Fibroblast of lung (primary cell): ENCODE data around the gene RBP2. TPM values are rescaled to one million over a fixed set of nuclear protein-coding genes. Genes with fewer than 3 reads are reported as not detected.

Experiments
- DNase-seq, 2 donors: peaks; one replicate each; pipeline versions ENCODE4 v3.0.0 to v3.0.0-alpha.2; 2010; ENCODE audit warnings: low read depth in 2 of 2
- H2AFZ ChIP-seq: 2 replicates; pipeline ENCODE4 v1.5.1; 2012; ENCODE audit warnings: low read length, control low read depth, inconsistent platforms
- H3K27ac ChIP-seq: 2 replicates; pipeline ENCODE4 v1.5.1; 2011; ENCODE audit warnings: low read length, control low read depth; ENCODE audit not compliant: insufficient read depth
- H3K27me3 ChIP-seq: 2 replicates; pipeline ENCODE4 v1.5.1; 2011; ENCODE audit warnings: mild to moderate bottlenecking, low read length; ENCODE audit not compliant: control insufficient read depth, insufficient read depth
- H3K36me3 ChIP-seq: 2 replicates; pipeline ENCODE4 v1.5.1; 2011; ENCODE audit warnings: low read length; ENCODE audit not compliant: control insufficient read depth, insufficient read depth
- H3K4me1 ChIP-seq: 2 replicates; pipeline ENCODE4 v1.5.1; 2011; ENCODE audit warnings: low read length; ENCODE audit not compliant: control insufficient read depth, insufficient read depth; ENCODE audit errors: extremely low read depth
- H3K4me2 ChIP-seq: 2 replicates; pipeline ENCODE4 v1.5.1; 2011; ENCODE audit warnings: low read length, control low read depth; ENCODE audit not compliant: insufficient read depth; ENCODE audit errors: extremely low read depth
- H3K4me3 ChIP-seq, 4 experiments: fragments of 200-600 bp in 1 of 4; sonication (generic) in 1 of 4; replicated peaks in 1 of 4; 2 replicates each; pipeline ENCODE4 v1.5.1; 2011 to 2016; ENCODE audit warnings: low read length in 4 of 4, low read depth in 3 of 4, mild to moderate bottlenecking in 3 of 4, control low read depth in 2 of 4, inconsistent platforms in 1 of 4, mixed read lengths in 1 of 4; ENCODE audit not compliant: insufficient read depth in 1 of 4; ENCODE audit errors: control extremely low read depth in 1 of 4
- H3K79me2 ChIP-seq: 2 replicates; pipeline ENCODE4 v1.5.1; 2012; ENCODE audit warnings: mild to moderate bottlenecking, low read length, inconsistent platforms; ENCODE audit not compliant: control insufficient read depth, insufficient read depth
- H3K9ac ChIP-seq: 2 replicates; pipeline ENCODE4 v1.5.1; 2011; ENCODE audit warnings: mild to moderate bottlenecking, low read length, control low read depth; ENCODE audit not compliant: insufficient read depth
- H3K9me3 ChIP-seq: 2 replicates; pipeline ENCODE4 v1.5.1; 2012; ENCODE audit warnings: low read depth, low read length; ENCODE audit not compliant: control insufficient read depth, insufficient read depth
- H4K20me1 ChIP-seq: 2 replicates; pipeline ENCODE4 v1.5.1; 2011; ENCODE audit warnings: low read length; ENCODE audit not compliant: control insufficient read depth, insufficient read depth; ENCODE audit errors: extremely low read depth
- CTCF ChIP-seq, 2 donors: IDR thresholded peaks in 1 of 2; conservative IDR thresholded peaks in 1 of 2; 1 replicate in 1 of 2; 2 replicates in 1 of 2; pipeline ENCODE4 v1.5.1; 2011 to 2012; ENCODE audit warnings: low read length in 2 of 2, control low read depth in 1 of 2, inconsistent platforms in 1 of 2, low read depth in 1 of 2, mild to moderate bottlenecking in 1 of 2
- EZH2 ChIP-seq: IDR thresholded peaks from 2 replicates; pipeline ENCODE4 v1.5.1; 2012; ENCODE audit warnings: low read length, control low read depth, mild to moderate bottlenecking; ENCODE audit errors: missing control alignments
- polyA plus RNA-seq, 2 donors: library from polyadenylated mRNA; depleted of rRNA in 1 of 2; stranded (reverse) in 1 of 2; unstranded in 1 of 2; fragments of >200 nt; gene quantifications; 2 replicates each; pipeline ENCODE4 v1.2.1, GENCODE V29; 2011 to 2012; ENCODE audit warnings: missing spikeins in 1 of 2
- total RNA-seq: library from RNA; depleted of rRNA; stranded (reverse); fragments of >200 nt; gene quantifications from 2 replicates; pipeline ENCODE4 v1.2.1, GENCODE V29; 2014

The RBP2 gene
- total and polyA plus RNA-seq, 2 donors (not counting 1 experiment from before 2014, with no cell fraction given): not detected

GRCh38 chr3:139455206-139455605, 21.1 kb downstream of the RBP2 start:
- Histone ChIP-seq H3K4me1 (no peaks in the 10 kb centered on the region), H3K4me2 (no peak overlapping the region), H2AFZ (no peak overlapping the region), H3K9ac (no peak overlapping the region), H3K27ac (no peak overlapping the region), H3K36me3 (no peaks in the 10 kb centered on the region), H4K20me1 (no peaks in the 10 kb centered on the region), H3K9me3 (no peaks in the 10 kb centered on the region), H3K27me3 (no peaks in the 10 kb centered on the region), H3K79me2 (no peaks in the 10 kb centered on the region), H3K4me3 (no peak overlapping the region)
- no peak for DNase-seq
- TF ChIP-seq EZH2: no peak
- TF ChIP-seq CTCF (conservative IDR thresholded peaks at IDR 0.05 in 1 of 2, IDR thresholded peaks at IDR 0.05 in 1 of 2; ENCODE audit: low read depth in 1 of 2, low read length in 2 of 2): no peak

GRCh38 chr3:139454346-139454745, 22.0 kb downstream of the RBP2 start:
- TF ChIP-seq EZH2 (no peak), CTCF (conservative IDR thresholded peaks at IDR 0.05 in 1 of 2, IDR thresholded peaks at IDR 0.05 in 1 of 2; ENCODE audit: low read depth in 1 of 2, low read length in 2 of 2) (no peak)
- Histone ChIP-seq H3K79me2 (no peaks in the 10 kb centered on the region), H3K27me3 (no peaks in the 10 kb centered on the region)

GRCh38 chr3:139450159-139450558, 26.2 kb downstream of the RBP2 start:
- Histone ChIP-seq H3K9ac (no peak overlapping the region), H3K36me3 (no peaks in the 10 kb centered on the region), H3K4me3 (no peak overlapping the region), H3K27ac (no peak overlapping the region), H3K9me3 (no peaks in the 10 kb centered on the region), H3K4me2 (no peak overlapping the region), H3K79me2 (no peaks in the 10 kb centered on the region), H4K20me1 (no peaks in the 10 kb centered on the region), H3K4me1 (no peaks in the 10 kb centered on the region), H3K27me3 (no peaks in the 10 kb centered on the region), H2AFZ (no peak overlapping the region)
- TF ChIP-seq EZH2: no peak
- no peak for TF ChIP-seq CTCF (conservative IDR thresholded peaks at IDR 0.05 in 1 of 2, IDR thresholded peaks at IDR 0.05 in 1 of 2; ENCODE audit: low read depth in 1 of 2, low read length in 2 of 2)
- no peak for DNase-seq

More at GRCh38 chr3:139454346-139454745, 22.0 kb downstream of the RBP2 start:
- no peaks in the 10 kb centered on the region for H3K9me3 ChIP-seq
- no peak for DNase-seq
- H2AFZ ChIP-seq: no peak overlapping the region
- no peaks in the 10 kb centered on the region for H3K4me1 ChIP-seq
- no peaks in the 10 kb centered on the region for H4K20me1 ChIP-seq
- no peaks in the 10 kb centered on the region for H3K36me3 ChIP-seq
- H3K9ac ChIP-seq: no peak overlapping the region
- H3K4me2 ChIP-seq: no peak overlapping the region
- H3K4me3 ChIP-seq: no peak overlapping the region
- no peak overlapping the region for H3K27ac ChIP-seq
